ACHN (cell line): Measurements from ENCODE around the gene EFCAB13.
"Not testable (repeated sequence)": the region's sequence is repeated elsewhere in the genome, so short reads cannot be mapped to it uniquely, and the experiment has no call there.

ENCODE experiments used
- DNase-seq: peaks from one replicate; pipeline ENCODE4 v3.0.0-alpha.2; 2015
- in situ Hi-C: cut with HindIII; loops from 2 replicates; pipeline ENCODE4 v1.10.0; 2017; ENCODE audit warnings: low sequenced_read_pairs, low pct_ligation_motif_present, low pct_unique_long_range_greater_than_20kb

The EFCAB13 gene

DNA sequence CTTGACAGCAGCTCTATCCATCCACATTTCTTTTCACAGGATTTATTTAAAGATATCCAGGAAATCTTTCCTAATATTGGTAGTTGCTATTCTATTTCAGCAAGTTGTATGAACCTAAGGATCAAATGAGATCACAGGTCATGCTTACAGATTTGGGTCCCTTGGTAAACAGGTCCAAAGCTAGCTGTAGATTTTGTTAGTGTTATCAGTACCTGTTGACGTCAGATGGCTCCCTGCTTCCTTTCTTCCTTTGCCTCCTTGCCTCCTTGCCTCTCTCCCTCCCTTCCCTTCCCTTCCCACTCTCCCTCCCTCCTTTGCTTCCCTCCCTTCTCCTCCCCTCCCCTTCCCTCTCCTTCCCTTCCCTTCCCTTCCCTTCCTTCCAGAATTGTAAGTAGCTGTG lies 76.6 kb downstream of the EFCAB13 start:
- in situ Hi-C loops: no loop called here
- no peak for DNase-seq

GRCh38 chr17:47401100-47401499 lies 77.3 kb downstream of the EFCAB13 start:
- DNase-seq: no peak
- in situ Hi-C loops: no loop called here

GRCh38 chr17:47404006-47404405 lies 80.3 kb downstream of the EFCAB13 start:
- in situ Hi-C loops: no loop called here
- DNase-seq: no peak

DNA sequence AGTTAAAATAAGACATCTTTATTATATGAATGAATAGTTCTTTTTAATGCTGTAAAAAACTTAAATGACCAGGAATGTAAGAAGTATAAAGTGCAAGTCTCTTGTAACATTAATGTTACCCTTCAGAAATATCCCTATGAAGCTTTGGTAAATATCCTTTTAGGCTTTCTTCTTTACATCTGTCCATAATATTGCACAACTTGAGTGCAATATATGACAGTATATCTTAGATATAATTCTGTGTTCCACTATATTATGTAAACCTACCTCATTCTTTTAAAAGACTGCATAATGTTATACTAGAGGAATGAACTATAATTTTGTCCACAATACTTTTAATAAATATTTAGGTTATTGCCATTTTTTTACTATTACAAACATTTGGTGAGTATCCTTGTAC lies 81.1 kb downstream of the EFCAB13 start:
- in situ Hi-C loops: no loop called here

DNA sequence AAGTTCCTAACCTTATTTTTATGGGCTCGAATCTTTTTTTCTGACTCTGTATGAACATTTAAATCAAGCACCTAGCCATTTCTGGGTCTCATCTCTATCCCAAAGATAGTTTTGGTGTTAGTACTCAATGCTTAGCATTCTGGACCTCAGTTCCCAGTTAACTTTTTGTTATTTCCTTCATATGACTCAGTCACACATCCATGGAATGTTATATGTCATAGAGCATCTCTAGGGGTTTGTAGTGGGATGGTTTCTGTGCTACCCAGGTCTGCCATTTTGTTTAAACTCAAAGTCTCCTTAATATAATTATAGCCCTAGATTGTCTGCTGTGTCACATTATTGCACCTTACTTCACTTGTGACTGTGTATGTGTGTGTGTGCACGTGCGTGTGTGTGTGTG lies 90.1 kb downstream of the EFCAB13 start:
- in situ Hi-C loops: no loop called here
- DNase-seq: no peak

More for the DNA sequence above, 81.1 kb downstream of the EFCAB13 start:
- no peak for DNase-seq

DNA sequence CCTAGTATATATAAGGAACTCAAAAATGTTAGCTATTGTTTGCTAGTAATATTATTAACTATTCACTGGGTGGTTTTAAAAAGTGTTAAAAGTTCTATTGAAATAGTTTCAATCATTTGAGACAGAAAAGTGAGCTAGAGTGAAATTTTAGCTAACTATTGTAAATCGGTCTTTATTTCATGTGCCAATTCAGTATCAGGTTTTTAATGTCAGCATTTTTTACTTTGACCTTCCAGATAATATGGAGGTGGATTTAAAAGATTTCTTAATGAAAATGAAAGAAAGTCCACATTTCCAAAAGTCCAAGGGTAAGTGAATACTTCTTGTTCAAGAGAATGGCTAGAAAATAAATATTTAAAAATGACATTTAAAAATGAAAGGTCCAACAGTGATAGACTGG lies 90.9 kb downstream of the EFCAB13 start:
- DNase-seq: no peak
- in situ Hi-C loops: no loop called here

DNA sequence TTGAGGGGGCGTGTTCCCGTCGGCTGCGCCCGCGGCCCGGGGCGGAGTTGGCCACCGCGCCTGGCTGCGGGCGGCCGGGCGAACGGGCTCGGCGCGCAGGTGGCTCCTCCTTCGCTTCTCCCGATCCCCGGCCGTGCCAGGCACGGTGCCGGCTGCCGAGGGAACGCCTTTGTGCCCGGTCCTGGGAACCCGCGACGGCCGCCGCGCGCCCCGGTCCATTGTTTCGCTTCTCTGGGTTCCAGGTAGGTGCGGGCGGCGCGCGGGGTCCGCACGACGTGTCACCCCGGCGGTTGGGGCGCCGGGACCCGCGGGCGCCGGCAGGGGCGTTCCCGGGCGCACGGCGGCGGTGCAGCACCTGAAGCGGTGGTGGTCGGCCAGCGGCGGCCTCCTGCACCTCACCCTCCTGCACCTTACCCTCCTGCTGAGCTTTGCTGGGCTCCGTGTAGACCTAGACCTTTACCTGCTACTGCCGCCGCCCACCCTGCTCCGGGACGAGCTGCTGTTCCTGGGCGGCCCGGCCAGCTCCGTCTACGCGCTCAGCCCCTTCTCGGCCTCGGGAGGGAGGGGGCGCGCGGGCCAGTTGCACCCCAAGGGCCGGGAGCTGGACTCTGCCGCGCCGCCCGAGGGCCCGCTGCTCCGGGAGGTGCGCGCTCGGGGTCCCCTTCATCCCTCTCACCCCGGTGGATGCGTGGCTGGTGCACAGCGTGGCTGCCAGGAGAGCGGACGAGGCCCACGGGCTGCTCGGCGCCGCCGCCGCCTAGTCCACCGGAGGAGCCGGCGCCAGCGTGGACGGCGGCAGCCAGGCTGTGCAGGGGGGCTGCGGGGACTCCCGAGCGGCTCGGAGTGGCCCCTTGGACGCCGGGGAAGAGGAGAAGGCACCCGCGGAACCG lies 99.9 kb downstream of the EFCAB13 start:
- peak; percentile 46 for DNase-seq
- in situ Hi-C loops: no loop called here

DNA sequence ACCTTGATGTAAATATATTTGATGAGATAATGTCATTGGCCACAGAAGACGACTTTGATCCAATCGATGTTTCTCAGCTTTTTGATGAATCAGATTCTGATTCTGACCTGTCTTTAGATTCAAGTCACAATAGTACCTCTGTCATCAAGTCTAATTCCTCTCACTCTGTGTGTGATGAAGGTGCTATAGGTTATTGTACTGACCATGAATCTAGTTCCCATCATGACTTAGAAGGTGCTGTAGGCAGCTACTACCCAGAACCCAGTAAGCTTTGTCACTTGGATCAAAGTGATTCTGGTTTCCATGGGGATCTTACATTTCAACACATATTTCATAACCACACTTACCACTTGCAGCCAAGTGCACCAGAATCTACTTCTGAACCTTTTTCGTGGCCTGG lies 101.5 kb downstream of the EFCAB13 start:
- in situ Hi-C loops, DNase-seq: not testable (repeated sequence)

DNA sequence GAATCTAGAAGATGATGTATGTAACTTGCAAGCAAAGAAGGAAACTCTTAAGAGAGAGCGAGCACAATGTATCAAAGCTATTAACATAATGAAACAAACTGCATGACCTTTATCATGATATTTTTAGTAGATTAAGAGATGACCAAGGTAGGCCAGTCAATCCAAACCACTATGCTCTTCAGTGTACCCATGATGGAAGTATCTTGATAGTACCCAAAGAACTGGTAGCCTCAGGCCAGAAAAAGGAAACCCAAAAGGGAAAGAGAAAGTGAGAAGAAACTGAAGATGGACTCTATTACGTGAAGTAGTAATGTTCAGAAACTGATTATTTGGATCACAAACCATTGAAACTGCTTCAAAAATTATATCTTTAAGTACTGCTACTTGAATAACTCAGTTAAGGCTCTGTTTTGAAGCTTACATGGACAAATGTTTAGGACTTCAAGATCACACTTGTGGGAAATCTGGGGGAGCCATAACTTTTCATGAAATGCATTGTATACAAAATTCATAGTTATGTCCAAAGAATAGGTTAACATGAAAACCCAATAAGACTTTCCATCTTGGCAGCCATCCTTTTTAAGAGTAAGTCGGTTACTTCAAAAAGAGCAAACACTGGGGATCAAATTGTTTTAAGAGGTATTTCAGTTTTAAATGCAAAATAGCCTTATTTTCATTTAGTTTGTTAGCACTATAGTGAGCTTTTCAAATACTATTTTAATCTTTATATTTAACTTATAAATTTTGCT lies 102.3 kb downstream of the EFCAB13 start:
- in situ Hi-C loops, DNase-seq: not testable (repeated sequence)

DNA sequence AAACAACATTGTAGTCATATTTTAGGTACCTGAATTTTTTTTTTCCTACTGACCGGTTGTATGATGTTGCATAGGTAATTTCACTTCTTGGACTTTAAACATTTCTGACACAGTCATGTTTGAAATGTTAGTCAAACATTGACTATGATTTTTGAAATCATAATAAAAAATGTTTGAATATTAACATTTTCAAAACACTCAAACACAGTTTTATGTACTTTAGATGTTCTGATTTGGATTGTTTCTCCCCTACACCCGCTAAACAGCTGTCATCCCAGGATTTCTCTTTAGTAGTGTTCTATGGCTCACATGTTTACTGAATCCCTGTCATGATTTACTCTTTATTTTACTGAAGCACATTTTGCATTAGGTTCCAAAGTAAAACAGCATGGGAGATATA lies 104.2 kb downstream of the EFCAB13 start:
- in situ Hi-C loops: no loop called here
- no peak for DNase-seq

- in situ Hi-C loops, DNase-seq: not testable (repeated sequence)
Observed at GRCh38 chr17:47432240-47432639, 108.5 kb downstream of the EFCAB13 start.

DNA sequence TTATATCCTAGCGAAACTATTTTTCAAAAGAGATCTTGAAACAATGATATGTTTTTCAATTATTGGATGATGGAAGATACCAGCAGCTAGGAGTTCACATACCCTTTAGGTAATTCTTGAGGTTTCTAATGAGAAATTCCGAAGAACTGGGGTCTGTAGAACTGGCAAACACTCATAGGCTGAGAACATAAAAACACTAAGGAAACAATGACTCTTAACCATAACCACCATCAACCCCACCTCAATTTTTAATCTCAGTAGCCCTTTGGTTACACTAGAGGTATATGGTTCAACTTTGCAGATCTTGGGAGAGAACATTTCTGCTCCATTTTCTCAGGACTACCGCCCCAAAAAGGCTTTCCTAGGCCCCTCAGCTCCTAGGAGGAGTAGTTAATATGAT lies 141.4 kb downstream of the EFCAB13 start:
- DNase-seq: no peak
- in situ Hi-C loops: no loop called here

DNA sequence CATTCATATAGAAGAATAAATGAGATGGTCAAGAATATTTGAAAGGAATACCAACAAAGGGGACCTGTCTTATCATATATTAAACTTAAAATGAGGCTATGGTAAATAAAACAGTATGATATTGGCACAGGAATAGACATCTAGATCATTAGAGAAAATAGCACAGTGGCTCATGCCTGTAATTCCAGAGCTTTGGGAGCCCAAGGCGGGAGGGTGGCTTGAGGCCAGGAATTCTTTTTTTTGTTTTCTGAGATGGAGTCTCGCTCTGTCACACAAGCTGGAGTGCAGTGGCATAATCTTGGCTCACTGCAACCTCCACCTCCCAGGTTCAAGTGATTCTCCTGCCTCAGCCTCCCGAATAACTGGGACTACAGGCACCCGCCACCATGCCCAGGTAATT lies 143.2 kb downstream of the EFCAB13 start:
- in situ Hi-C loops, DNase-seq: not testable (repeated sequence)

DNA sequence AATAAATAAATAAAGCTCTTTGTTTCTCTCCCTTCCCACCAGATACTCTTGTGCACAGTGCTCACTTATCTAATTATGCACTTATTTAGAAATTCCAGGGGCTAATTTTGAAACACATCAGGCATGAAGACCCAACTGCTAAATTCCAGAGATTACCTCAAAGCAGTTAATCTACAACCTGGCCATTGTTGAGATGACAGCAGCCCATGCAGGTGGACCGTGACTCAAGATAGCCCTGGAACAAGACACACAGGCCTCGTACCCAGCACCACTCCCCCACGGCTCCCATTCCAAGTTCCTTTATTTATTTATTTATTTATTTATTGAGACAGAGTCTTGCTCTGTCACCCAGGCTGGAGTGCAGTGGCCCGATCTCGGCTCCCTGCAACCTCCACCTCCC lies 147.1 kb downstream of the EFCAB13 start:
- in situ Hi-C loops: no loop called here
- no peak for DNase-seq

DNA sequence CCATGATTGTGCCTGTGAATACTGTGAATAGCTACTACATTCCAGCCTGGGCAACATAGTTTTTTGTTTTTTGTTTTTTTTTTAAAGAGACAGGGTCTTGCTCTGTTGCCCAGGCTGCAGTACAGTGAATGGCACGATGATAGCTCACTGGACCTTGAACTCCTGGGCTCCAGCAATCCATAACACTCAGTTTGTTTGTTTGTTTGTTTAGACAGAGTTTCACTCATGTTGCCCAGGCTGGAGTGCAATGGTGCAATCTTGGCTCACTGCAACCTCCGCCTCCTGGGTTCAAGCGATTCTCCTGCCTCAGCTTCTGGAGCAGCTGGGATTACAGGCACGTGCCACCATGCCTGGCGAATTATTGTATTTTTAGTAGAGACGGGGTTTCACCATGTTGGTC lies 148.3 kb downstream of the EFCAB13 start:
- DNase-seq, in situ Hi-C loops: not testable (repeated sequence)
